GM12878 (cell line): Measurements from ENCODE around the gene CARF. TPM values are rescaled to one million over a fixed set of nuclear protein-coding genes. Genes with fewer than 3 reads are reported as not detected.

Source experiments
- ASH2L ChIP-seq: fragments of 300-600, 200-600 bp; sonication (generic); IDR thresholded peaks from 2 replicates; pipeline ENCODE4 v1.6.1; 2017; ENCODE audit warnings: low read depth, mild to moderate bottlenecking, borderline replicate concordance
- ATF7 ChIP-seq: fragments of 450-650 bp; IDR thresholded peaks from 2 replicates; pipeline ENCODE4 v1.6.1; 2016; ENCODE audit warnings: low read depth, mild to moderate bottlenecking
- CBX3 ChIP-seq: fragments of 200-600 bp; sonication (generic); IDR thresholded peaks from 2 replicates; pipeline ENCODE4 v1.6.1; 2016; ENCODE audit warnings: low read depth, borderline replicate concordance
- GATAD2B ChIP-seq: fragments of 450-650 bp; conservative IDR thresholded peaks from 2 replicates; pipeline ENCODE4 v1.6.1; 2017; ENCODE audit warnings: low read depth, mild to moderate bottlenecking, moderate library complexity
- HDAC6 ChIP-seq: fragments of 200-600 bp; sonication (generic); IDR thresholded peaks from one replicate; pipeline ENCODE4 v1.8.0; 2017; ENCODE audit warnings: antibody characterized with exemption; ENCODE audit not compliant: unreplicated experiment
- KAT2A ChIP-seq: conservative IDR thresholded peaks from 2 replicates; pipeline ENCODE4 v1.6.1; 2011; ENCODE audit warnings: low read depth, low read length; ENCODE audit not compliant: control insufficient read depth
- MYC ChIP-seq: IDR thresholded peaks from 2 replicates; pipeline ENCODE4 v1.6.1; 2011; ENCODE audit warnings: mild to moderate bottlenecking, low read length, moderate library complexity, inconsistent platforms; ENCODE audit not compliant: insufficient read depth, insufficient replicate concordance, insufficient read length, severe bottlenecking
- NRF1 ChIP-seq: conservative IDR thresholded peaks from 2 replicates; pipeline ENCODE4 v1.6.1; 2011; ENCODE audit warnings: mild to moderate bottlenecking, low read depth, low read length, improper control_type of control experiment
- PML ChIP-seq: IDR thresholded peaks from 2 replicates; pipeline ENCODE4 v1.6.1; 2012; ENCODE audit warnings: low read length, inconsistent platforms
- POU2F2 ChIP-seq: IDR thresholded peaks from 3 replicates; pipeline ENCODE4 v1.6.1; 2011; ENCODE audit warnings: low read depth, mild to moderate bottlenecking, low read length, borderline replicate concordance
- SIX5 ChIP-seq: IDR thresholded peaks from 2 replicates; pipeline ENCODE4 v1.6.1; 2011; ENCODE audit warnings: mild to moderate bottlenecking, low read depth, low read length, moderate library complexity; ENCODE audit not compliant: severe bottlenecking
- SMC3 ChIP-seq: IDR thresholded peaks from 2 replicates; pipeline ENCODE4 v1.6.1; 2011; ENCODE audit warnings: low read length, improper control_type of control experiment, borderline replicate concordance
- SRF ChIP-seq, 2 experiments: IDR thresholded peaks; 2 replicates each; pipeline ENCODE4 v1.6.1; 2011; ENCODE audit warnings: low read depth in 2 of 2, low read length in 2 of 2, mild to moderate bottlenecking in 1 of 2, moderate library complexity in 1 of 2
- TAF1 ChIP-seq: IDR thresholded peaks from 2 replicates; pipeline ENCODE4 v1.6.1; 2011; ENCODE audit warnings: mild to moderate bottlenecking, low read depth, low read length, borderline replicate concordance
- TBL1XR1 ChIP-seq: IDR thresholded peaks from 2 replicates; pipeline ENCODE4 v1.6.1; 2012; ENCODE audit warnings: low read depth, low read length, improper control_type of control experiment
- TCF12 ChIP-seq: IDR thresholded peaks from 2 replicates; pipeline ENCODE4 v1.6.1; 2011; ENCODE audit warnings: low read depth, mild to moderate bottlenecking, low read length
- polyA plus RNA-seq, 11 experiments: library from polyadenylated mRNA; depleted of rRNA in 4 of 11; unstranded in 6 of 11; stranded (reverse) in 5 of 11; fragments of >200 nt; fragmentation: Nextera tagmentation in 4 of 11; fragmentation: Illumina TruSeq in 1 of 11; extraction: Ambion mirVana in 4 of 11; extraction: Trizol in 1 of 11; gene quantifications; 1 replicate in 1 of 11; 2 replicates in 10 of 11; pipeline versions ENCODE4 v1.2.1 to v1.2.3, GENCODE V29; 2011 to 2016; ENCODE audit warnings: inconsistent platforms in 2 of 11, missing spikeins in 2 of 11, low read depth in 1 of 11
- total RNA-seq, 4 experiments: library from RNA; depleted of rRNA in 3 of 4; stranded (reverse); fragments of >200 nt in 3 of 4; fragmentation: Illumina TruSeq in 1 of 4; extraction: Trizol in 1 of 4; gene quantifications; 2 replicates each; pipeline versions ENCODE4 v1.2.1 to v1.2.3, GENCODE V29; 2013 to 2021
- TF ChIP-seq, protein P1 (sequence below): fragments of 450-650 bp; IDR thresholded peaks from 2 replicates; pipeline ENCODE4 v1.6.1; 2017; ENCODE audit warnings: low read depth, mild to moderate bottlenecking, moderate library complexity
- TF ChIP-seq, protein P2 (sequence below): IDR thresholded peaks from 2 replicates; pipeline ENCODE4 v1.6.1; 2012; ENCODE audit warnings: improper control_type of control experiment, low read depth, low read length; ENCODE audit not compliant: insufficient replicate concordance
- TF ChIP-seq, protein P3 (sequence below): fragments of 450-650 bp; IDR thresholded peaks from 2 replicates; pipeline ENCODE4 v1.6.1; 2018; ENCODE audit warnings: borderline replicate concordance, mild to moderate bottlenecking; ENCODE audit not compliant: partially characterized antibody

CARF gene
- total and polyA plus RNA-seq, 10 of the 15 experiments (the other 5 are each of a cell fraction or from before 2014, with no cell fraction given) = 1.8 to 11.5 (median 6.9) TPM

- TF ChIP-seq CBX3 = no peak
- TF ChIP-seq HDAC6 = no peak
- no peak for TF ChIP-seq GATAD2B
- no peak for TF ChIP-seq ASH2L
- no peak for TF ChIP-seq TCF12
- TF ChIP-seq NRF1 = peak; percentile 46
- TF ChIP-seq TAF1 = peak; percentile 75
- no peak for TF ChIP-seq KAT2A
- TF ChIP-seq POU2F2 = peak; percentile 8; the same call in 2 of the 3 replicates
- TF ChIP-seq PML = peak; percentile 63; the same call in 1 of the 2 replicates
- TF ChIP-seq SRF (IDR thresholded peaks at IDR 0.05; ENCODE audit: low read depth in 2 of 2, low read length in 2 of 2) = peak; percentile 67 to 98
- TF ChIP-seq ATF7 = peak; percentile 47; the same call in 1 of the 2 replicates
- TF ChIP-seq TBL1XR1 = no peak
- TF ChIP-seq MYC = peak; percentile 94
- TF ChIP-seq, protein P1, sequence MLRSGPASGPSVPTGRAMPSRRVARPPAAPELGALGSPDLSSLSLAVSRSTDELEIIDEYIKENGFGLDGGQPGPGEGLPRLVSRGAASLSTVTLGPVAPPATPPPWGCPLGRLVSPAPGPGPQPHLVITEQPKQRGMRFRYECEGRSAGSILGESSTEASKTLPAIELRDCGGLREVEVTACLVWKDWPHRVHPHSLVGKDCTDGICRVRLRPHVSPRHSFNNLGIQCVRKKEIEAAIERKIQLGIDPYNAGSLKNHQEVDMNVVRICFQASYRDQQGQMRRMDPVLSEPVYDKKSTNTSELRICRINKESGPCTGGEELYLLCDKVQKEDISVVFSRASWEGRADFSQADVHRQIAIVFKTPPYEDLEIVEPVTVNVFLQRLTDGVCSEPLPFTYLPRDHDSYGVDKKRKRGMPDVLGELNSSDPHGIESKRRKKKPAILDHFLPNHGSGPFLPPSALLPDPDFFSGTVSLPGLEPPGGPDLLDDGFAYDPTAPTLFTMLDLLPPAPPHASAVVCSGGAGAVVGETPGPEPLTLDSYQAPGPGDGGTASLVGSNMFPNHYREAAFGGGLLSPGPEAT = peak; percentile 94
- peak; percentile 70 for TF ChIP-seq SIX5
- TF ChIP-seq, protein P2, sequence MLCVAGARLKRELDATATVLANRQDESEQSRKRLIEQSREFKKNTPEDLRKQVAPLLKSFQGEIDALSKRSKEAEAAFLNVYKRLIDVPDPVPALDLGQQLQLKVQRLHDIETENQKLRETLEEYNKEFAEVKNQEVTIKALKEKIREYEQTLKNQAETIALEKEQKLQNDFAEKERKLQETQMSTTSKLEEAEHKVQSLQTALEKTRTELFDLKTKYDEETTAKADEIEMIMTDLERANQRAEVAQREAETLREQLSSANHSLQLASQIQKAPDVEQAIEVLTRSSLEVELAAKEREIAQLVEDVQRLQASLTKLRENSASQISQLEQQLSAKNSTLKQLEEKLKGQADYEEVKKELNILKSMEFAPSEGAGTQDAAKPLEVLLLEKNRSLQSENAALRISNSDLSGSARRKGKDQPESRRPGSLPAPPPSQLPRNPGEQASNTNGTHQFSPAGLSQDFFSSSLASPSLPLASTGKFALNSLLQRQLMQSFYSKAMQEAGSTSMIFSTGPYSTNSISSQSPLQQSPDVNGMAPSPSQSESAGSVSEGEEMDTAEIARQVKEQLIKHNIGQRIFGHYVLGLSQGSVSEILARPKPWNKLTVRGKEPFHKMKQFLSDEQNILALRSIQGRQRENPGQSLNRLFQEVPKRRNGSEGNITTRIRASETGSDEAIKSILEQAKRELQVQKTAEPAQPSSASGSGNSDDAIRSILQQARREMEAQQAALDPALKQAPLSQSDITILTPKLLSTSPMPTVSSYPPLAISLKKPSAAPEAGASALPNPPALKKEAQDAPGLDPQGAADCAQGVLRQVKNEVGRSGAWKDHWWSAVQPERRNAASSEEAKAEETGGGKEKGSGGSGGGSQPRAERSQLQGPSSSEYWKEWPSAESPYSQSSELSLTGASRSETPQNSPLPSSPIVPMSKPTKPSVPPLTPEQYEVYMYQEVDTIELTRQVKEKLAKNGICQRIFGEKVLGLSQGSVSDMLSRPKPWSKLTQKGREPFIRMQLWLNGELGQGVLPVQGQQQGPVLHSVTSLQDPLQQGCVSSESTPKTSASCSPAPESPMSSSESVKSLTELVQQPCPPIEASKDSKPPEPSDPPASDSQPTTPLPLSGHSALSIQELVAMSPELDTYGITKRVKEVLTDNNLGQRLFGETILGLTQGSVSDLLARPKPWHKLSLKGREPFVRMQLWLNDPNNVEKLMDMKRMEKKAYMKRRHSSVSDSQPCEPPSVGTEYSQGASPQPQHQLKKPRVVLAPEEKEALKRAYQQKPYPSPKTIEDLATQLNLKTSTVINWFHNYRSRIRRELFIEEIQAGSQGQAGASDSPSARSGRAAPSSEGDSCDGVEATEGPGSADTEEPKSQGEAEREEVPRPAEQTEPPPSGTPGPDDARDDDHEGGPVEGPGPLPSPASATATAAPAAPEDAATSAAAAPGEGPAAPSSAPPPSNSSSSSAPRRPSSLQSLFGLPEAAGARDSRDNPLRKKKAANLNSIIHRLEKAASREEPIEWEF = peak; percentile 81
- TF ChIP-seq, protein P3, sequence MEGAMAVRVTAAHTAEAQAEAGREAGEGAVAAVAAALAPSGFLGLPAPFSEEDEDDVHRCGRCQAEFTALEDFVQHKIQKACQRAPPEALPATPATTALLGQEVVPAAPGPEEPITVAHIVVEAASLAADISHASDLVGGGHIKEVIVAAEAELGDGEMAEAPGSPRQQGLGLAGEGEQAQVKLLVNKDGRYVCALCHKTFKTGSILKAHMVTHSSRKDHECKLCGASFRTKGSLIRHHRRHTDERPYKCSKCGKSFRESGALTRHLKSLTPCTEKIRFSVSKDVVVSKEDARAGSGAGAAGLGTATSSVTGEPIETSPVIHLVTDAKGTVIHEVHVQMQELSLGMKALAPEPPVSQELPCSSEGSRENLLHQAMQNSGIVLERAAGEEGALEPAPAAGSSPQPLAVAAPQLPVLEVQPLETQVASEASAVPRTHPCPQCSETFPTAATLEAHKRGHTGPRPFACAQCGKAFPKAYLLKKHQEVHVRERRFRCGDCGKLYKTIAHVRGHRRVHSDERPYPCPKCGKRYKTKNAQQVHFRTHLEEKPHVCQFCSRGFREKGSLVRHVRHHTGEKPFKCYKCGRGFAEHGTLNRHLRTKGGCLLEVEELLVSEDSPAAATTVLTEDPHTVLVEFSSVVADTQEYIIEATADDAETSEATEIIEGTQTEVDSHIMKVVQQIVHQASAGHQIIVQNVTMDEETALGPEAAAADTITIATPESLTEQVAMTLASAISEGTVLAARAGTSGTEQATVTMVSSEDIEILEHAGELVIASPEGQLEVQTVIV = peak; percentile 90
- 0 out of 2 replicates have a peak, but pooled peaks have one; percentile 14 for TF ChIP-seq SMC3
Measured at GRCh38 chr2:202911512-202912341, at the start of gene CARF, which contains the start of gene WDR12 (continued).
